GM19351 (cell line): ENCODE measurements around the gene NNAT.
"Not testable (repeated sequence)": the region's sequence is repeated elsewhere in the genome, so short reads cannot be mapped to it uniquely, and the experiment has no call there.

Experiments
- ATAC-seq: cut with Tn5 transposase; IDR thresholded peaks from one replicate; pipeline ENCODE4 v1.9.1; 2021; ENCODE audit warnings: mild to moderate bottlenecking, moderate library complexity; ENCODE audit not compliant: unreplicated experiment

NNAT gene

GRCh38 chr20:37539424-37539823, 18.4 kb downstream of the NNAT start:
- ATAC-seq = no peak

- ATAC-seq = no peak
Measured at GRCh38 chr20:37540001-37540400, 19.0 kb downstream of the NNAT start.

- not testable (repeated sequence) for ATAC-seq
Measured at GRCh38 chr20:37540838-37541237, 19.8 kb downstream of the NNAT start.

- ATAC-seq = no peak
Measured at GRCh38 chr20:37541326-37541725, 20.3 kb downstream of the NNAT start.

GRCh38 chr20:37542281-37542680, 21.2 kb downstream of the NNAT start:
- no peak for ATAC-seq

DNA sequence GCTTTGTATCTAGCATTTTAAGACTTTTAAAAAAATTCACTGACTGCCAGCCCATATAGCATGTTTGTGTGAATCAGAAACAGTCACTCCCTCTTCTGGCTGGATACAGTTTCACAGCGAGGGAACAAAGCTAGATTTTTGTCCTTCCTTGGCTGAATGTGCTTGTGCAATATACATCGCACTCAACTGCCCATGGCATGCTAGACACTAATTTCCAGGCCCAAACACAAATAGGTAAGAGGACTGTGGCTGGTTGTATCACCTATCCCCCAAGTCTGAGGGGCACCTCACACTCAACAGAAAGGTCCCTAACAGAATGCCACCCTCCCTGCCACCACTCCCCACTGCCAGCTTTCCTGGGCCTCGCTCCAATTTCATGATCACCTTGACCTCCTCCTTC, 22.8 kb downstream of the NNAT start:
- ATAC-seq = no peak

DNA sequence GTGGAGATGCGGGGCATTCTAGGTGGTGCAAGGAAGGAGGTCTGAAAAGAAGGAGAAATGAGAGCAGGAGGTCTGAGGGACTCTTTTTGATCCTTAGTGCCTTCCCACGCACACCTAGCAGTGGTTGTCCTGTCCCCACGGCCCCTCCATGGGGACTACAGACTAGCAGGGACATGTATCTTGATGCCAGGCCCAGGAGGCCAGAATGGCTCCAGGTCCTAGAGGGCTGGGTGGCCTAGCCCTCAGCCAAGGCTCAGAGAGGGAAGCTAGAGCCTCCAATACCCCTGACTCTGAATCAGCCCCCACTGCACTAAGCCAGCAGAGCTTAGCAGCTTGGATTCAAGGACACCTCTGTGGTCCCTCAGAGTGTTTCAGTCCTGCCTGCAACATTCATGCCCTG, 23.3 kb downstream of the NNAT start:
- no peak for ATAC-seq

- no peak for ATAC-seq
Measured at GRCh38 chr20:37545516-37545915, 24.5 kb downstream of the NNAT start.

GRCh38 chr20:37547912-37548311, 26.9 kb downstream of the NNAT start:
- ATAC-seq = no peak

GRCh38 chr20:37550101-37550920, 29.3 kb downstream of the NNAT start:
- not testable (repeated sequence) for ATAC-seq

- not testable (repeated sequence) for ATAC-seq
Measured at GRCh38 chr20:37551660-37552059, 30.6 kb downstream of the NNAT start.

DNA sequence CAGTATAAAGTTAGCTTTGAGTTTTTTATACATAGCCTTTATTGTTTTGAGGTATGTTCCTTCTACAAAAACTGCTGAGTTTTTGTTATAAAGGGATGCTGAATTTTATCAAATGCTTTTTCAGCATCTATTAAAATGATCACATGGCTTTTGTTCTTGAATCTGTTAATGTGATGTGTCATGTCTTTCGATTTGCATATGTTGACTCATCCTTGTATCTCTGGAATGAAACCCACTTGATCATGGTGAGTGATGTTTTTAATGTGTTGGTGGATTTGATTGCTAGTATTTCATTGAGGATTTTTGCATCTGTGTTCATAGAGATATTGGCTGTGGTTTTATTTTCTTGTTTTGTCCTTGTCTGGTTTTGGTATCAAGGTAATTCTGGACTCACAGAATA, 31.4 kb downstream of the NNAT start:
- no peak for ATAC-seq

DNA sequence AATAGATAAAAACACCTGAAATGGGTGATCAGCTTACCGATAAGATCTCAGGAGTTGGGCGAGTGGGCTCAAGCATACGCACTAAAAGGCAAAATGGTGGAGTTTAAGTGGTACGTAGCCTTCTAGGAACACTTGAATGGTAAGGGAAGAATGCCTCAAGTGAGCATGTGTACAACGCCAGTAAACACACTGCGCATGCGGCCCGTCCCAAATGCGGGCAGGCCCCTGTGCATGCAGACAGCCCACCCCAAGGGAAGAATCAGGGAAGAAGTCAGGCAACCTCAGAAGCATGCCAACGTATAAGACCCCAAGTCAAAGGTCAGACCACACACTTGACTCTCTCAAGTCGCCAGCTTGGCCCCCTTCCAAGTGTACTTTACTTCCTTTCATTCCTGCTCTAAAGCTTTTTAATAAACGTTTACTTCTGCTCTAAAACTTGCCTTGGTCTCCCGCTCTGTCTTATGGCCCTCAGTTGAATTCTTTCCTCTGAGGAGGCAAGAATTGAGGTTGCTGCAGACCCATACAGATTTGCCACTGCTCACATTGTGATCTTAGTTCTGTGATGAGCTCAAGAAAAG, 33.8 kb downstream of the NNAT start:
- not testable (repeated sequence) for ATAC-seq

- no peak for ATAC-seq
Measured at GRCh38 chr20:37556538-37556937, 35.5 kb downstream of the NNAT start.

GRCh38 chr20:37558306-37558705, 37.3 kb downstream of the NNAT start:
- ATAC-seq = no peak

DNA sequence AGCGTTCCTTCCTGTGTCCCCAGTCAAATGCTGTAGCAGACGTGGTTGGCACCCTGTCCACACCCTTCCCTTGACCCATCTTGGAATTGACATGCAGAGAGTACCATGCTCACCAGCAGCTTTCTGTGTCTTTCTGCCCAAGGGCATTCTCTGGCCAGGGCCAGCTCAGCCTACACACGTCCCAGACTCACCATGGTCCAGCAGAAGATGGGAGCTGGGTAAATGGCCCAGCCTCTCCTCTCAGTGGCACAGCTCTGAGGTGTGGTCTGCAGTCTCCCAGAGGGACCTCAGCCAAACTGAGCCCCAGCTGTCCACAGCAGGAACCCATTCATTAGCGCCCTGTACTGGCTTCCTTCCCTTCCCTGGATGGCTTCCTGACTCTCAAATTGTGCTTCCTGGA, 37.7 kb downstream of the NNAT start:
- no peak for ATAC-seq

- no peak for ATAC-seq
Measured at GRCh38 chr20:37559312-37560027, 38.4 kb downstream of the NNAT start.

DNA sequence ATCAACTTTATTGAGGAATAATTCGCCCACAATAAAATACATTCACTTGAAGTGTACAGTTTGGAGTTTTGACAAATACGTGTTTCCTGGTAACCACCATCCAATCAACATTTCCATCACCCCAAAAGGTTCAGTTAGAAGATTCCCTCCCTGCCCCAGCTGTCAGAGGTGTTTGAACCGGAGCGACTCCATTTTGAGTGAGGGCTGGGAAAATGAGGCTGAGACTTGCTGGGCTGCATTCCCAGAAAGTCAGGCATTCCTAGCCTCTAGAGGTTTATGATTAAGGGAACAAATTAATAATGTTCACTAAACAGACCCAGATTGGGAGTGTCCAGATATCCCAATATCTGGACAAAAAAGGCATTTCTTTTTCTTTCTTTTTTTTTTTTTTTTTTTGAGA, 39.6 kb downstream of the NNAT start:
- no peak for ATAC-seq

DNA sequence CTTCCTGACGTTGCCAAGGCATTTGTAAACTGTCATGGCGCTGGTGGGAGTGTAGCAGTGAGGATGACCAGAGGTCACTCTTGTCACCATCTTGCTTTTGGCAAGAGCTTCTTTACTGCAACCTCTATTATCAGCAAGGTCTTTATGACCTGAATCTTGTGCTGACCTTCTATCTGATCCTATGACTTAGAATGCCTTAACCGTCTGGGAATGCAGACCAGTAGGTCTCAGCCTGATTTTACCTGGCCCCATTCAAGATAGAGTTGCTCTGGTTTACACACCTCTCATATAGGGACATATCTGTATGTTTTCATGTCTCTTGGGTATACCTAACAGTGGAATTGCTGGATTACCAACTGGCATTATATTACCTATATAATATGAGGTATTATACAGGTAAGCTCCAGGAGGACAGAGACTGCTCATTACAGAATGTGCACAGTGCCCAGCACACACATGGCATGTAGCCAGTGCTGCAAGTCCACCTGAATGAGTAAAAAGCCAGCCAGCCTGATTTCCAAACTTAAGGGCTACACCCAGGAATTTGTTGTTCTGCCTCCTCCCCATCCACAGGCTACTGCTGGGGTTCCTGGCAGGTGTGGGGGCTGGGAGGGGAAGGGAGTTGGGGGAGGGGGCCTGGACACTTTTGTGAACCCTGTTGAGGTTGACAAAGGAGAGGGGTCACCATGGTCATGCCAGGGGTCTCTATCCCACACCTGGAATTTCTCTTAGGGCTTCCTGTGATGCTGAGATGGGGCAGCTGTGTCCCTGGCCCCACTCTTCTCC, 41.8 kb downstream of the NNAT start:
- ATAC-seq = no peak

DNA sequence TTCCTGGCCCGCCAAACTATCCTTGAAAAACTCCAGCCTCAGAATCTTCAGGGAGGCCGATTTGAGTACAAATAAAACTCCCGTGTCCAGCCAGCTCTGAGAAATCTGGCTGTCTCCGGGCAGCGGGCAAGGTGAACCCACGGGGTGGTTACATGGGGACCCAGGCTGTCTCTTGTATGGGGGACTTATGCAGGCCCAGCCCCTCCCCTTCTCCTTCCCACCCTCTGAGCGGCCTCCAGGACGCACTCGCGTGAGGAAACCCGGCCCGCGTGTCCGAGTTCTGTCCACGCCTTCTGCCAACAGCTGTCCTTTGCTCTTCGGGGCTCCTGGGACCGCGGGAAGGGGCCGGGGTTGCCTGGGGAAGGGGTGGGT, 43.0 kb downstream of the NNAT start:
- no peak for ATAC-seq

DNA sequence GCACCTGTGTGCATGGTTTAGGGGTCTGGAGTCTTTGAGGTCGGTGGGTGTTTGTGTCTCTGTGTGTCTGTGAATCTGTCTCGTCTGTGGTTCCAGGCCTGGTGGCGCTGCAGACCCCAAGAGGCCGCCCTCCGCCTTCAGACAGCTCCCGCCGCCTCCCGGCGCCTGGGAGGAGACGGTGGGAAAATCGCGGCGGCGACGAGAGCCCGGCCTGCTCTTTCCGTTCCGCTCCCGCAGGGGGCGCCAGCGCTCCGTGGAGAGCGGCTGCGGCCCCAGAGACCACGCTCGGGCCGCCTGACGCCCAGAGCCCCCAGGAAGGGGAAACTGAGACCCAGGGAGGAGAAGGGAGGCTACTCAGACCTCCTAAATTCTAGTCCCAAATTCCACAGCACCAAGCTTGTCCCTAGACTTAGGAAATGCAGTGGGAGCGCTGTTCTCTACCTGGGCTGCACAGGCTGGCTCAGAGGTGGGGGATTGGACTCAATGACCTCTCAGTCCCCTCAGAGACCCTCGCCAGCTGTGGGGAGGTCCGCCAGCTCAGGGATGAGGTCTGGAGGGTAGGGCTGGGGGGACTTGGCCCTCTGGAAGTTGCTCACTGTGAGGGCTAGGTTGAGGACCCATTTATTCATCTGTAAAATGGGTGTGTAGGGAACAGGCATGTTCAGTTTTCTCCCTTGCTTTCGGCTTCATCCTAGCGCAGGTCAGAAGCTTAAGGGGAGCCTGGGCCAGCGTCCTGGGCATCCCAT, 43.5 kb downstream of the NNAT start:
- no peak for ATAC-seq
